ENCODE measurements around the gene USP44.

DNA sequence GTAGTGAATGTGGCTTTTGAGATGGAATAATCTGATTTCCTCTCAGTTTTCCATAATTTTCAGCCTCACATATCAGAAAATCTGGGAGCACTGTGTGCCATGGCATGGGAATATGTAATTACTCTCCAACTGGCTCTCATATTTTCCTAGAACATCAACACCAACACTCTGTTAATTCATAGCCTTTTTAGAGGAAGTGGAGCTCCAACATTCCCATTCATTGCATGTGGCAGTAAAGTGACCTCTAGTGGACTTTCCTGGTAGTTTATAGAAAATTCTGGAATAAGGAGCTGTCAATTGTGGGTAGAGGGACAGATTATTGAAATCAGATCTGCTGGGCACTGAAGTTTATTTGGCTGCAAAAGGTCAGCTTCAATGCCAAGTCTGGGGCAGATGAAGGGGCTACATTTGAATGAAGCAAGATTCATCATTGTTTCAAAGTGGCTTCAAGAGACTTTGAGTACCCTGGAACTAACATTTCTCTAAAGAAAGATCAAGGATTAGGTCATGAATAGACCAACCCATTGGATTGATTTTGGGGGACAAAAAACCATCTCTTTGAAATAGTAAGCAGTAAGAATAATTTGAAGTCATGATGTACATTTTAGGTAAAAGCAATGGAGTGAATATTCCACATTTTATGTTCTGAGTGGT lies 23.6 kb upstream of the USP44 start:
- TF ChIP-seq, protein P1, sequence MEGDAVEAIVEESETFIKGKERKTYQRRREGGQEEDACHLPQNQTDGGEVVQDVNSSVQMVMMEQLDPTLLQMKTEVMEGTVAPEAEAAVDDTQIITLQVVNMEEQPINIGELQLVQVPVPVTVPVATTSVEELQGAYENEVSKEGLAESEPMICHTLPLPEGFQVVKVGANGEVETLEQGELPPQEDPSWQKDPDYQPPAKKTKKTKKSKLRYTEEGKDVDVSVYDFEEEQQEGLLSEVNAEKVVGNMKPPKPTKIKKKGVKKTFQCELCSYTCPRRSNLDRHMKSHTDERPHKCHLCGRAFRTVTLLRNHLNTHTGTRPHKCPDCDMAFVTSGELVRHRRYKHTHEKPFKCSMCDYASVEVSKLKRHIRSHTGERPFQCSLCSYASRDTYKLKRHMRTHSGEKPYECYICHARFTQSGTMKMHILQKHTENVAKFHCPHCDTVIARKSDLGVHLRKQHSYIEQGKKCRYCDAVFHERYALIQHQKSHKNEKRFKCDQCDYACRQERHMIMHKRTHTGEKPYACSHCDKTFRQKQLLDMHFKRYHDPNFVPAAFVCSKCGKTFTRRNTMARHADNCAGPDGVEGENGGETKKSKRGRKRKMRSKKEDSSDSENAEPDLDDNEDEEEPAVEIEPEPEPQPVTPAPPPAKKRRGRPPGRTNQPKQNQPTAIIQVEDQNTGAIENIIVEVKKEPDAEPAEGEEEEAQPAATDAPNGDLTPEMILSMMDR (CRISPR knock-in tag; IDR thresholded peaks at IDR 0.05): peak; percentile 64
- TF ChIP-seq ZBTB7A (CRISPR knock-in tag; IDR thresholded peaks at IDR 0.05) (no peak), ELF4 (CRISPR knock-in tag; IDR thresholded peaks at IDR 0.05; ENCODE audit: borderline replicate concordance) (no peak), THYN1 (CRISPR knock-in tag; IDR thresholded peaks at IDR 0.05; ENCODE audit: borderline replicate concordance, low read depth) (no peak)

Measured in HepG2 (cell line).